Adipocyte (in vitro differentiated cells): Measurements from ENCODE around the gene AP1B1.

Experiments
- DNase-seq: peaks from one replicate; pipeline ENCODE4 v3.0.0-alpha.2; 2015; ENCODE audit warnings: low read depth
- H3K27me3 ChIP-seq: replicated peaks from 2 replicates; pipeline ENCODE4 v1.7.0; 2013; ENCODE audit warnings: mild to moderate bottlenecking, low read length, moderate library complexity; ENCODE audit not compliant: control insufficient read depth, insufficient read depth
- H3K36me3 ChIP-seq: 2 replicates; pipeline ENCODE4 v1.7.0; 2013; ENCODE audit warnings: low read length, mild to moderate bottlenecking, moderate library complexity; ENCODE audit not compliant: control insufficient read depth, insufficient read depth, severe bottlenecking
- H3K4me1 ChIP-seq: 2 replicates; pipeline ENCODE4 v1.7.0; 2013; ENCODE audit warnings: mild to moderate bottlenecking, low read length, moderate library complexity; ENCODE audit not compliant: control insufficient read depth, insufficient read depth
- H3K4me3 ChIP-seq: 2 replicates; pipeline ENCODE4 v1.7.0; 2013; ENCODE audit warnings: mild to moderate bottlenecking, low read length, moderate library complexity
- H3K9ac ChIP-seq: 2 replicates; pipeline ENCODE4 v1.7.0; 2013; ENCODE audit warnings: mild to moderate bottlenecking, low read length, moderate library complexity
- H3K9me3 ChIP-seq: 2 replicates; pipeline ENCODE4 v1.7.0; 2013; ENCODE audit warnings: mild to moderate bottlenecking, low read length, moderate library complexity; ENCODE audit not compliant: control insufficient read depth

Gene AP1B1

DNA sequence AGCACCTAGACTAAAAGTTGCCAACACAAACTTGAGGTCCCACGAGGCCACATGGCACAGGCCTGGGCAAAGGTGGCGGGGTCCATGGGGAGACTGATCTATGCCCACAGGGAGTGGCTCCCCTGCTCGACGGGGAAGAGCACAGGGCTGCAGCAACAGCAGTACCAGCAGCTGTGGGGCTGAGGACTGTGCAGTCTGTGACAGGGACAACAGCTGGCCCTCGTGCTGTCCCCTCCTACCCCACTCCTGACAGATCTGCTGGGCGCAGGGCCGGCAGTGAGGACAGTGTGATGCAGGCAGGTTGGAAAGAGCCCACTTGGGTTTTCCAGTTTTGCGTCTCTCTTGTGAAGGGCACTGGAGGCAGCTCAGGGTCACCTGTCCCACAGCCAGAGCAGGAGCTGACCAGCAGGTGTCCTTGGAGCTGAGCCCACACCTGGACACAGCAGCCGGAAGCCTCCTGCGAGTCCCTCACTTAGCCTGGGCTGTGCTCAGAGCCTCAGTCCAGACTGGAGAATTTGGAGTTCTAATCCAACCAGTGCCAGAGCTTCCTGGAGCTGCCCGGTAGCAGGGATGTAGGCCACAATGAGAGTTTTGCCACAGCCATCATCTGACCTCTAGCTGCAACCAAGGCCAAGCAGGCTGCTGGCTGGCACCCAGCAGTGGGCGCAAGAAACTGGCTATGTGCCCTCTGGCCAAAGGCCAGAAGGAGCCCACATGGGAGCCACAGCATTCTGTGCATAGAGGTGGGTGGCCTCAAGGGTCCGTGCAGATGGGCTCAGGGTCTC, 85.5 kb downstream of the AP1B1 start:
- Histone ChIP-seq H3K27me3 (no peaks in the 10 kb centered on the region), H3K9ac (no peak overlapping the region), H3K4me1 (peaks cover 9% of the 10 kb centered on the region), H3K36me3 (peaks cover 33% of the 10 kb centered on the region), H3K4me3 (no peak overlapping the region), H3K9me3 (no peaks in the 10 kb centered on the region)
- no peak for DNase-seq

DNA sequence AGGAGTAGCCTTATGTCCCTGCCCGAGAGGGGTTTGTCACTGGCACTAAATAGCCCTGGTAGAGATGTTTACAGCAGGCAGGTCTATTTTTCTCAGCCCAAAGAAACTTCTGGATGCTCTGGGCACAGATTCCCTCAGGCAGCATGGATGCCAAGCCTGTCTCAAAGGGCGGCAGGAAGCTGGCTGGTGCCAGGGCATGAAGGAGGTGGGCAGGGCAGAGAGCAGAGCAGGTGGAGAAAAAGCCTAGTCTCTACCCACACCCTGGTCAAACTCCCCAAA, 86.0 kb downstream of the AP1B1 start:
- Histone ChIP-seq H3K36me3 (peaks cover 38% of the 10 kb centered on the region), H3K9ac (no peak overlapping the region), H3K4me3 (no peak overlapping the region), H3K9me3 (no peaks in the 10 kb centered on the region), H3K4me1 (peaks cover 4% of the 10 kb centered on the region), H3K27me3 (no peaks in the 10 kb centered on the region)
- no peak for DNase-seq

DNA sequence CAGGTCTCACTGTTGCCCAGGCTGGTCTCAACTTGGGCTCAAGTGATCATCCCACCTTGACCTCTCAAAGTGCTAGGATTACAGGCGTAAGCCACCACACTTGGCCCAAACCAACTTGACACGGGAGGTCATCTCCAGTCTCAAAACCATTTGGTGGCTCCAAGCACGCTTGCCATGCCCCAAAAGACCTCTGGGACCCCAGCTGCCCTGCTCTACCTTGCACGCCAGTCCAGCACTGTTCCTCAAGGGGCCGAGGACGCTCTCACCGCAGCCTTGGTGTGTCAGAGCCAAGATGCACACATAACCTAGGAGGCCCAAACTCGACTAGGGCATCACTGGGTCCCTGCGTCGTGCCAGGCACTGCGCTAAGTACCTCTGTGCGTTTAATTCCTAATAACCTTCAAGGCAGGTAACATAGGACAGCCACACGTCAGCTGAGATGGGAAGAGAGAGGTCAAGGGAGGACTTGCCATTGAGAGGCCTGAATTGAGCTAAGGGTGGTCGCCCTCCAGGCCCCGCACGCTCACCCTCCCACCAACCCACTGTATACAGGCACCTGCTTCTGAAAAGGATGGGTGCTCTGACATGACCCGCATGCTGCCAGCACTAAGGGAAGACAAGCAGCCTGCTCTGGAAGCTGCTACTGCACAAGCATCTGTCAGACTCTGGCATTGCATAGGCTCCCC, 86.5 kb downstream of the AP1B1 start:
- Histone ChIP-seq H3K4me1 (peaks cover 3% of the 10 kb centered on the region), H3K4me3 (no peak overlapping the region), H3K9ac (no peak overlapping the region), H3K27me3 (no peaks in the 10 kb centered on the region), H3K9me3 (no peaks in the 10 kb centered on the region), H3K36me3 (peaks cover 43% of the 10 kb centered on the region)
- DNase-seq, result no peak

DNA sequence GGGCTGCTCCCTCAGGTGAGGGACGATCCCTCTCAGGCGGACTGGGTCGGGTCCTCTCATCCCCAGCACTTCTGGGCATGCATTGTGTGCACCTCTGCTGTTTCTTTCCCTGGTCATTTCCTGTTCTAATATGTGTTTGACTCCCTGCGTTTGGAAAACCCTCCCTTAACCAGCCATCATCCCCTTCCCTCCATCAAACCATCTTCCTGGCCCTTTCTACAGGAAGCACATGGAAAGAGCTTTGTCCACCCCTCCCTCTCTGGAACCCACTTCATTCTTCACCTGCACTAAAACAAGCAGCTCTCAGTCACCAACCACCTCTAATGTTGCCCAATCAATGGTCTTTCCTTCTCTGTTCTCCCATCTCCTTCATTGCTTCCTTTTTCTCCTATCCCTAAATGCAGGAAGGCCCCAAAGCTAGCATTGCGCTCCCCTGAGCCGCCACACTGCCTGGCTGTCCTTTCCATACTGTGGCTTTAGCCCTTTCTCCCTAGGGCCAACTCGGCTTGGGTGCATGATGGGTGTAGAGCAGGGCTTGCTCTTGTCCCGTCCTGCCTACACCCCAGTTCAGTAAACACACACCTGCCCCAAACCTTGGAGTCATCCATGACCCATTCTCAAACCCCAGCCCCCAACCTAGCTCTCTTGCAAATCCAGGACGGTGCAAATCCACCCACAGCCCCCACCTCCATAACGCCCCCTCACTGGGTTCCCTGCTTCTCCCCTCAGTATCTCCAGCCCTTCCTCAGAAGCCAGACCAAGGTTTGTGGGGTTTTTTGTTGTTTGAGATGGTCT, 87.4 kb downstream of the AP1B1 start:
- H3K27me3 ChIP-seq, result no peaks in the 10 kb centered on the region
- H3K4me1 ChIP-seq, result peaks cover 3% of the 10 kb centered on the region
- no peak overlapping the region for H3K4me3 ChIP-seq
- H3K36me3 ChIP-seq, result peaks cover 51% of the 10 kb centered on the region
- no peak for DNase-seq
- H3K9ac ChIP-seq, result no peak overlapping the region
- no peaks in the 10 kb centered on the region for H3K9me3 ChIP-seq

DNA sequence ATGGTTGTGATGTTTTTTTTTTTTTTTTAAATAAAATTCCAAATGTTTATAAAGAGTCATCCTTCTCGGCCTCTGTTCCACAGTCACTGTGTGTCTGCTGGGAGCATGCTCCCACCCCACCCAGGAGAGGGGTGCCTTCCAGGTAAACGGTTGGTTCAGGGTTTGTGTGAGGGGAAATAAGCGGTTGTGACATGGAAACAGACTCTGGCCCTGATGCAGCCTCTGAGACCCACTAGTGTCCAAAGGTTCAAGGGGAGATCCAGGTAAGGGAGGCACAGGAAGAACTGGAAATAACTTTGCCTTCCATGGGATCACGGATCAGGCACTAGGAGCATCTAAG, 87.9 kb downstream of the AP1B1 start:
- Histone ChIP-seq H3K4me3 (no peak overlapping the region), H3K4me1 (peaks cover 3% of the 10 kb centered on the region), H3K9ac (no peak overlapping the region), H3K27me3 (no peaks in the 10 kb centered on the region), H3K9me3 (no peaks in the 10 kb centered on the region), H3K36me3 (peaks cover 57% of the 10 kb centered on the region)
- no peak for DNase-seq

DNA sequence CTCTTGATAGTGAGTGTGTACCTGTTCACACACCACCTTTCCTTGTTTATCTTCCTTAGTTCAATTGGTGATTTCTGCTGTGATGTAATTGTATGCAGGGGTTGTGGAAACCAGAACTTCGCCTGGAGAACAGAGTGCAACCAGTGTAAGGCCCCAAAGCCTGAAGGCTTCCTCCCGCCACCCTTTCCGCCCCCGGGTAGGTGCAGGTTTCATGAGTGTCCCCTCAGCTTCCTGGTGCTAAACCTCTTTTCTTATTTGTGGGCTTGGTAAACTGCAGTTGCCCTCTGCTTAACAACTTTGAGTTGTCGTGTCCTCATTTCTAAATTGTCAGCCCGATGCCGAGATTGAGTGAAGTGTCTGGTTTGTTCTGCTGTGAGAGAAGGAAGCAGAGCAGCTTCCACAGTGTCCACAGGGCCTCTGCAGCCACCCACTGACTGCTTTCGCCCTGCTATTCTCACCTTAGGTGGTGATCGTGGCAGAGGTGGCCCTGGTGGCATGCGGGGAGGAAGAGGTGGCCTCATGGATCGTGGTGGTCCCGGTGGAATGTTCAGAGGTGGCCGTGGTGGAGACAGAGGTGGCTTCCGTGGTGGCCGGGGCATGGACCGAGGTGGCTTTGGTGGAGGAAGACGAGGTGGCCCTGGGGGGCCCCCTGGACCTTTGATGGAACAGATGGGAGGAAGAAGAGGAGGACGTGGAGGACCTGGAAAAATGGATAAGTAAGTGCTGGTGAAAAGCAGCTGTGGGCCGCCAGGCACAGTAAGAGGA, 89.1 kb downstream of the AP1B1 start:
- H3K4me3 ChIP-seq, result no peak overlapping the region

DNA sequence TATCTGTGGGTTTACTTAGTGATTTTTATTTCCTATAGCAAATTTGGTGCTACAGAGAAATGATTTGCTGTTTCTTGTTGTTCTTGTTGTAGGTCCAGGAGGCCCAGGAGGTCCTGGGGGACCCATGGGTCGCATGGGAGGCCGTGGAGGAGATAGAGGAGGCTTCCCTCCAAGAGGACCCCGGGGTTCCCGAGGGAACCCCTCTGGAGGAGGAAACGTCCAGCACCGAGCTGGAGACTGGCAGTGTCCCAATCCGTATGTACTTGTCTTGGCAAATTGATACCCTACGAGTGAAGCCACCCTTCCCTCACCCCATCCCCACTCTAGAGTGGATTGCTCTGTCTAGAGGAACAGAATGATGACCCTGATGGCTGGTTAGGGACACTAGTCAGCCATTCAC, 89.7 kb downstream of the AP1B1 start:
- Histone ChIP-seq H3K27me3 (no peaks in the 10 kb centered on the region), H3K4me3 (no peak overlapping the region), H3K36me3 (peaks cover 75% of the 10 kb centered on the region), H3K9me3 (no peaks in the 10 kb centered on the region), H3K4me1 (peaks cover 3% of the 10 kb centered on the region), H3K9ac (no peak overlapping the region)
- no peak for DNase-seq

More for the DNA sequence above, 89.1 kb downstream of the AP1B1 start:
- Histone ChIP-seq H3K9me3 (no peaks in the 10 kb centered on the region), H3K27me3 (no peaks in the 10 kb centered on the region), H3K36me3 (peaks cover 68% of the 10 kb centered on the region), H3K9ac (no peak overlapping the region), H3K4me1 (peaks cover 3% of the 10 kb centered on the region)
- no peak for DNase-seq

DNA sequence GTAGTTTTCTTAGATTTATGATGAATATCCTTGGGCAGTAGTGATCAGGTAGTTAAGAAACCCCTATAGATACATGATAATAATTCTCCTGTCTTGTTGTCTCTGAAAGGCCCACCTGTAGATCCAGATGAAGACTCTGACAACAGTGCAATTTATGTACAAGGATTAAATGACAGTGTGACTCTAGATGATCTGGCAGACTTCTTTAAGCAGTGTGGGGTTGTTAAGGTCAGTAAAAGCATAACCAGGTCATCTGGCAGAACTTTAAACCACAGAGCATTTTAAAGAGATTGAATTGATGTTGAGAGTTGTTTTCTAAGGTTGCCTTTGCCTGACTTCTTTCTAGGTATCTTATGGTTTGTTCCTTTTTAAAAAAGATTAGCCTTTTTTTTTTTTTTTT, 96.0 kb downstream of the AP1B1 start:
- H3K36me3 ChIP-seq, result peaks cover 100% of the 10 kb centered on the region
- DNase-seq, result no peak
- no peaks in the 10 kb centered on the region for H3K27me3 ChIP-seq
- peaks cover 17% of the 10 kb centered on the region for H3K4me1 ChIP-seq
- no peak overlapping the region for H3K9ac ChIP-seq
- H3K9me3 ChIP-seq, result no peaks in the 10 kb centered on the region
- H3K4me3 ChIP-seq, result no peak overlapping the region

DNA sequence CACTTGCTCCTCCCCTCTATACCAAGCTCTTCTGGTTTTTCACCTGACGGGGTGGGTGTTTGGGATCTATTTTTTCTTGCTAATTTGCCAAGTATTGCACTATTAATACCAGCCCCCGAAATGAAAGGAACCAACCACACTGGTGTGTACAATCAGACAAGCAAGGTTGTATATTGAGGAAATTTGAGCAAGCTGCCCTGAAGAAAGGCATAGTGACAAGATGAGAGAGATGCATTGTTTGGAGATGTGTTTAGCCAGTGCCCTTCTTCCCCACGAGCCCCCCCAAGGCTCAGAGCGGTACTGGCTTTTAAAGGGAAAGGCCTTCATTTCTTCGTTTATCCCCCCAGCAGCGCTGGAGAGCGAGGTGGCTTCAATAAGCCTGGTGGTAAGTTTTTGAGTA, 97.2 kb downstream of the AP1B1 start:
- Histone ChIP-seq H3K4me3 (no peak overlapping the region), H3K4me1 (peaks cover 17% of the 10 kb centered on the region), H3K9ac (no peak overlapping the region), H3K27me3 (no peaks in the 10 kb centered on the region), H3K9me3 (no peaks in the 10 kb centered on the region), H3K36me3 (peaks cover 100% of the 10 kb centered on the region)
- no peak for DNase-seq

DNA sequence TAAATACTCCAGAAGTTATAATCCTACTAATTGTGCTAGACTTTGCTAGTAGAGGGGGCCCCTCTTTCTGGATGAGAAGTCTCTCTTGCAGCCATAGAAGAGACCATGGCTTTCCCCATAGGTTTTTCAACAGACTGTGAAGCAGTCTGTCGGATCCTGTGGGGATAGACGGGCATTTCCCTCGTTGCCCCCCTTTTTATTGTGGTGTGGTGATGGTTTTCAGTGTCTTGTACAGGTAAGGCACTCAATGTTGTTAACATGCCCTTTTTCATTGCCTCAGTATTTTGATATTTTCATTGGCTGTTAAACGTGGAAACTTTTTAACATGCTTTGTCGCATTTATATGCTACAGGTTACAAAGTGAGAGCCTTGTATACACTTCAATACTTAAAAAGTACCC, 98.3 kb downstream of the AP1B1 start:
- H3K4me1 ChIP-seq, result peaks cover 17% of the 10 kb centered on the region
- peaks cover 100% of the 10 kb centered on the region for H3K36me3 ChIP-seq
- DNase-seq, result no peak

DNA sequence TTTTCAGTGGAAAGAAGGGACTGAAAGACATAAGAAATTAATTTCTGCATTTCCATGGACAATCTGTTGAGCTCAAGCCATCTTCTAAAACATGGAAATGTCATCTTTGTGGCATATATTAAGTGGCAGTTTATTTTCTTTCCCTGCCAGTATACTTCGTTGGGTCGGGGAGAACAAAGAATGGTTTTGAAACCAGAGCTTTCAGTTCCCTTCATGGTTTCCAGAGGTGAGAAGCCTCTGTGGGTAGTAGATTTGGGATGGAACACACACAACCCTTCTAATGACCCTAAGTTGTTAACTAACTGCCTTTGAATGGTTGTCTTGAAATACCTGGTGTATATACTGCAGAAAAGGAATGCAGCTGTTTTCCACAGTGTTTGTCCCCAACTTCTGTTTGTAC, 99.5 kb downstream of the AP1B1 start:
- Histone ChIP-seq H3K4me3 (no peak overlapping the region), H3K9ac (no peak overlapping the region), H3K36me3 (peaks cover 99% of the 10 kb centered on the region), H3K9me3 (no peaks in the 10 kb centered on the region), H3K27me3 (no peaks in the 10 kb centered on the region), H3K4me1 (peaks cover 17% of the 10 kb centered on the region)
- DNase-seq, result no peak

More for the DNA sequence above, 98.3 kb downstream of the AP1B1 start:
- Histone ChIP-seq H3K27me3 (no peaks in the 10 kb centered on the region), H3K9me3 (no peaks in the 10 kb centered on the region), H3K4me3 (no peak overlapping the region), H3K9ac (no peak overlapping the region)
